ENCODE measurements around the gene CTCF.

Gene CTCF

GRCh38 chr16:67683767-67684166 is 121.4 kb downstream of the CTCF start:
- no peak for DNase-seq

GRCh38 chr16:67685388-67686112 is 123.2 kb downstream of the CTCF start:
- DNase-seq = no peak
